HCT116 (cell line): ENCODE measurements around the gene GGA1. TPM values are rescaled to one million over a fixed set of nuclear protein-coding genes. Genes with fewer than 3 reads are reported as not detected.

ENCODE experiments used
- ATAC-seq: fragments of 200-7000 bp; cut with Tn5 transposase; 2 replicates; pipeline ENCODE4 v1.9.1; 2020; ENCODE audit warnings: mild to moderate bottlenecking, moderate library complexity
- BruUV-seq: library from RNA; stranded (reverse); fragments of 400-500 nt; replicated peaks from 2 replicates; lab custom pipeline; 2021; lab: Mats Ljungman, UMichigan
- CTCF ChIA-PET: fragments of 300-600 bp; sonication (Branson Sonifier 250); formaldehyde crosslinking; loops from one replicate; lab custom pipeline; 2021; ENCODE audit warnings: antibody characterized with exemption; lab: Charles Lee
- POLR2A ChIA-PET: fragments of 300-600, 350-600 bp; sonication (Branson Sonifier 250); formaldehyde crosslinking; loops from one replicate; lab custom pipeline; 2021; ENCODE audit warnings: antibody characterized with exemption; lab: Charles Lee
- RAD21 ChIA-PET, 2 experiments: fragments of 300-600 bp; sonication (Branson Sonifier 250); formaldehyde crosslinking; loops; one replicate each; lab custom pipeline; 2023; ENCODE audit warnings: low total read pairs in 2 of 2; ENCODE audit not compliant: uncharacterized antibody in 2 of 2, unreplicated experiment in 2 of 2, low non-redundant PET in 1 of 2; lab: Charles Lee
- DNase-seq: peaks from one replicate; pipeline ENCODE4 v3.0.0-alpha.2; 2010; ENCODE audit warnings: low read depth, low spot score
- H2AFZ ChIP-seq: fragments of 200-600 bp; shearing (Covaris generic), sonication (generic); 2 replicates; pipeline ENCODE4 v1.6.1; 2017; ENCODE audit warnings: low read depth, mixed run types, mixed read lengths, antibody characterized with exemption, low read length; ENCODE audit not compliant: poor library complexity, severe bottlenecking
- H3K27ac ChIP-seq: 2 replicates; pipeline ENCODE4 v1.5.1; 2012; ENCODE audit warnings: low read depth, low read length
- H3K27me3 ChIP-seq: fragments of 200-600 bp; sonication (generic); 2 replicates; pipeline ENCODE4 v1.6.1; 2016; ENCODE audit warnings: mixed run types, low read length, mixed read lengths; ENCODE audit not compliant: insufficient read depth
- H3K36me3 ChIP-seq, 2 experiments: fragments of 200-500 bp in 1 of 2; fragments of 200-600 bp in 1 of 2; sonication (Bioruptor generic) in 1 of 2; sonication (generic) in 1 of 2; 2 replicates each; pipeline versions ENCODE4 v1.5.1 to v1.6.1; 2014 to 2016; ENCODE audit warnings: low read length in 2 of 2, inconsistent platforms in 1 of 2, mixed read lengths in 1 of 2, mixed run types in 1 of 2; ENCODE audit not compliant: insufficient read depth in 2 of 2, control insufficient read depth in 1 of 2
- H3K4me1 ChIP-seq, 2 experiments: fragments of 200-600 bp in 1 of 2; sonication (generic) in 1 of 2; 2 replicates each; pipeline versions ENCODE4 v1.5.1 to v1.6.1; 2012 to 2017; ENCODE audit warnings: low read length in 2 of 2, inconsistent platforms in 1 of 2, mild to moderate bottlenecking in 1 of 2, mixed read lengths in 1 of 2, mixed run types in 1 of 2, moderate library complexity in 1 of 2; ENCODE audit not compliant: insufficient read depth in 2 of 2, control insufficient read depth in 1 of 2
- H3K4me2 ChIP-seq: fragments of 200-600 bp; sonication (generic); 2 replicates; pipeline ENCODE4 v1.6.1; 2017; ENCODE audit warnings: mixed run types, low read length, mixed read lengths
- H3K4me3 ChIP-seq, 2 experiments: fragments of 200-600 bp in 1 of 2; sonication (generic) in 1 of 2; replicated peaks in 1 of 2; 2 replicates each; pipeline ENCODE4 v1.5.1; 2011 to 2016; ENCODE audit warnings: low read length in 2 of 2, control low read depth in 1 of 2, low read depth in 1 of 2, mild to moderate bottlenecking in 1 of 2, mixed read lengths in 1 of 2, mixed run types in 1 of 2
- H3K79me2 ChIP-seq: fragments of 200-600 bp; sonication (generic); 2 replicates; pipeline ENCODE4 v1.6.1; 2017; ENCODE audit warnings: mild to moderate bottlenecking, mixed run types, low read length, moderate library complexity, mixed read lengths; ENCODE audit not compliant: insufficient read depth
- H3K9ac ChIP-seq: fragments of 200-600 bp; sonication (generic); 2 replicates; pipeline ENCODE4 v1.6.1; 2016; ENCODE audit warnings: low read length, mixed read lengths
- H3K9me2 ChIP-seq: fragments of 200-600 bp; sonication (generic), shearing (Covaris generic); 2 replicates; pipeline ENCODE4 v1.6.1; 2017; ENCODE audit warnings: mixed run types, mild to moderate bottlenecking, moderate library complexity; ENCODE audit not compliant: insufficient read depth
- H3K9me3 ChIP-seq, 2 experiments: fragments of 200-500 bp in 1 of 2; fragments of 200-600 bp in 1 of 2; sonication (Bioruptor generic) in 1 of 2; sonication (generic) in 1 of 2; 2 replicates each; pipeline ENCODE4 v1.6.1; 2014 to 2017; ENCODE audit warnings: low read length in 2 of 2, mixed read lengths in 2 of 2, inconsistent platforms in 1 of 2, low read depth in 1 of 2, mild to moderate bottlenecking in 1 of 2, mixed run types in 1 of 2, moderate library complexity in 1 of 2; ENCODE audit not compliant: control insufficient read depth in 1 of 2, insufficient read depth in 1 of 2
- H4K20me1 ChIP-seq: fragments of 200-600 bp; sonication (generic), shearing (Covaris generic); 2 replicates; pipeline ENCODE4 v1.6.1; 2017; ENCODE audit warnings: mixed run types, mild to moderate bottlenecking, moderate library complexity; ENCODE audit not compliant: insufficient read depth
- ATF3 ChIP-seq: IDR thresholded peaks from 2 replicates; pipeline ENCODE4 v1.6.1; 2012
- ELF1 ChIP-seq: IDR thresholded peaks from 2 replicates; pipeline ENCODE4 v1.6.1; 2012; ENCODE audit warnings: low read depth, borderline replicate concordance
- EZH2 ChIP-seq: fragments of 200-600 bp; sonication (generic); IDR thresholded peaks from 2 replicates; pipeline ENCODE4 v1.6.1; 2017; ENCODE audit warnings: antibody characterized with exemption, mixed run types
- EZH2phosphoT487 ChIP-seq: fragments of 200-600 bp; IDR thresholded peaks from 2 replicates; pipeline ENCODE4 v1.6.1; 2018; ENCODE audit warnings: antibody characterized with exemption, borderline replicate concordance
- FOSL1 ChIP-seq: IDR thresholded peaks from 2 replicates; pipeline ENCODE4 v1.6.1; 2012; ENCODE audit warnings: low read depth
- JUND ChIP-seq: IDR thresholded peaks from 2 replicates; pipeline ENCODE4 v1.6.1; 2012
- POLR2A ChIP-seq: IDR thresholded peaks from 2 replicates; pipeline ENCODE4 v1.7.0; 2011; ENCODE audit warnings: borderline replicate concordance; ENCODE audit not compliant: insufficient read depth, insufficient read length; ENCODE audit errors: extremely low read depth
- REST ChIP-seq: IDR thresholded peaks from 2 replicates; pipeline ENCODE4 v1.6.1; 2012; ENCODE audit warnings: low read depth
- SRF ChIP-seq: IDR thresholded peaks from 2 replicates; pipeline ENCODE4 v1.6.1; 2012; ENCODE audit warnings: low read depth
- TCF7L2 ChIP-seq: IDR thresholded peaks from 2 replicates; pipeline ENCODE4 v1.7.0; 2011; ENCODE audit warnings: borderline replicate concordance, inconsistent platforms; ENCODE audit not compliant: insufficient read depth, insufficient read length; ENCODE audit errors: extremely low read depth
- ZBTB33 ChIP-seq: IDR thresholded peaks from 2 replicates; pipeline ENCODE4 v1.6.1; 2011; ENCODE audit warnings: mild to moderate bottlenecking, low read length, moderate library complexity; ENCODE audit not compliant: insufficient replicate concordance; ENCODE audit errors: extremely low read depth
- ZFX ChIP-seq: fragments of 450-650 bp; IDR thresholded peaks from 2 replicates; pipeline ENCODE4 v1.6.1; 2017
- intact Hi-C: fragments of 100-400 bp; cut with micrococcal nuclease; formaldehyde crosslinking; loops from 2 replicates; pipeline ENCODE4 v1.10.0; 2022
- total RNA-seq: library from RNA; stranded (reverse); gene quantifications from one replicate; pipeline ENCODE4 v1.2.1, GENCODE V29; 2021; ENCODE audit not compliant: unreplicated experiment
- TF ChIP-seq, protein P1 (sequence below): IDR thresholded peaks from 2 replicates; pipeline ENCODE4 v1.6.1; 2012

The GGA1 gene
- total RNA-seq, 1 experiment from 2014 or later: 89.8 TPM

- ChIA-PET POLR2A (interaction anchor here (0.7 to 2.3 kb wide), 3 partner anchors 10 to 100 kb away, joined by 3 to 11 read pairs (median 4); partner anchors contain the start of gene PDXP), CTCF (no interaction called here), RAD21 (interaction anchor here in 1 of 2 experiments (0.7 kb wide), 1 partner anchor 11 kb away, joined by 3 read pairs; the partner anchor contains the start of gene PDXP)
- Histone ChIP-seq H3K4me1 (peaks cover 21 to 32% of the 10 kb centered on the region in 2 experiments), H3K27ac (peak overlapping the region; percentile 66), H3K4me2 (peak overlapping the region; percentile 49), H4K20me1 (no peaks in the 10 kb centered on the region), H3K9me2 (no peaks in the 10 kb centered on the region), H3K79me2 (no peaks in the 10 kb centered on the region), H3K9ac (peak overlapping the region; percentile 47), H2AFZ (no peak overlapping the region), H3K9me3 (no peaks in the 10 kb centered on the region), H3K36me3 (peaks cover 17 to 37% of the 10 kb centered on the region in 2 experiments; a peak in 3 of 4 replicates), H3K27me3 (no peaks in the 10 kb centered on the region), H3K4me3 (no peak overlapping the region)
- DNase-seq: peak; percentile 81
- intact Hi-C loops: no loop called here
- peak; percentile 84 for ATAC-seq
- TF ChIP-seq EZH2 (no peak), TCF7L2 (peak; percentile 83)
- no TSS peak for BruUV-seq
Measured at GRCh38 chr22:37647928-37648327, 39.3 kb downstream of the GGA1 start.

DNA sequence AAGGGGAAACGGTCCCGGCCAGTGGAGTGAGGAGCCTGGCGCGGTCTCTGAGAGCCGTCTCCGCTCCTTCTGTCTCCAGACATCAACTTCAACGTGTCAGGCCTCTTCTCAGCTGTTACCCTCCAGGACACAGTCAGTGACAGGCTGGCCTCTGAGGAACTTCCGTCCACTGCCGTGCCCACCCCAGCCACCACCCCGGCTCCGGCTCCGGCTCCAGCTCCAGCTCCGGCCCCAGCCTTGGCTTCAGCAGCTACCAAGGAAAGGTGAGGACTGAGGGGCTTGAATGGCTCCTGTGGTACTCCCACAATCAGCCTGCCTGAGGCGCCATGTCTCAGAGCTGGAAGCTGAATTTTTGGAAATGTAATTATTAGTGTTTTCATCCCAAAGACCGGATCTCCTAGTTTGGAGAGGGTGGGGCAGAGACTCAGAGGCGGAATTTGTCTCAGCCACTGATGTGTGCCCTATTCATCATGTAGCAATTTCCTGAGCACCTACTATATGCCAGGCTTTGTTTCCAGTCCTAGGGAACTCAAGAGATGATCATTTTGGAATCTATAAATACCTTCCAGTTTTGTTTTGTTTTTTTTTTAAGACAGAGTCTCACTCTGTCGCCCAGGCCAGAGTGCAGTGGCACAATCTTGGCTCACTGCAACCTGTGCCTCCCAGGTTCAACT lies 42.0 kb downstream of the GGA1 start:
- no peak overlapping the region for H3K4me2 ChIP-seq
- no peak overlapping the region for H3K4me3 ChIP-seq
- intact Hi-C loops: no loop called here
- no peaks in the 10 kb centered on the region for H3K9me2 ChIP-seq
- no peaks in the 10 kb centered on the region for H3K9me3 ChIP-seq
- no peak overlapping the region for H3K27ac ChIP-seq
- ATAC-seq (no peak), DNase-seq (no peak)
- no peak overlapping the region for H2AFZ ChIP-seq
- H3K36me3 ChIP-seq: peaks cover 23 to 24% of the 10 kb centered on the region in 2 experiments; a peak in 3 of 4 replicates
- H4K20me1 ChIP-seq: no peaks in the 10 kb centered on the region
- no peaks in the 10 kb centered on the region for H3K79me2 ChIP-seq
- RAD21 ChIA-PET: interaction anchor here in 1 of 2 experiments (0.8 kb wide), 1 partner anchor 31 kb away, joined by 3 read pairs; no protein-coding TSS in a partner anchor
- no peaks in the 10 kb centered on the region for H3K27me3 ChIP-seq
- BruUV-seq: no TSS peak
- no peak overlapping the region for H3K9ac ChIP-seq
- POLR2A ChIA-PET: no interaction called here
- peaks cover 21 to 23% of the 10 kb centered on the region in 2 experiments for H3K4me1 ChIP-seq
- CTCF ChIA-PET: no interaction called here
- TF ChIP-seq, protein P1, sequence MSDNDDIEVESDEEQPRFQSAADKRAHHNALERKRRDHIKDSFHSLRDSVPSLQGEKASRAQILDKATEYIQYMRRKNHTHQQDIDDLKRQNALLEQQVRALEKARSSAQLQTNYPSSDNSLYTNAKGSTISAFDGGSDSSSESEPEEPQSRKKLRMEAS: no peak
- TF ChIP-seq SRF (no peak), ZFX (no peak), ZBTB33 (no peak), EZH2 (no peak), ATF3 (no peak), EZH2phosphoT487 (no peak), POLR2A (no peak), ELF1 (no peak), JUND (no peak), FOSL1 (no peak), REST (no peak)
